SH-SY5Y (cell line): Measurements from ENCODE around the gene PARVG.

ENCODE experiments used
- GATA2 ChIP-seq: IDR thresholded peaks from 2 replicates; pipeline ENCODE4 v1.6.1; 2011; ENCODE audit warnings: mild to moderate bottlenecking, low read depth, low read length
- GATA3 ChIP-seq: IDR thresholded peaks from 2 replicates; pipeline ENCODE4 v1.6.1; 2011; ENCODE audit warnings: low read depth, mild to moderate bottlenecking, low read length, moderate library complexity

- TF ChIP-seq GATA2, result no peak
- no peak for TF ChIP-seq GATA3
Observed at GRCh38 chr22:44171561-44171960, 9.2 kb upstream of the PARVG start.
